NOMO-1 treated with DMSO at 0.1 percent for 48 hours (cell line): Measurements from ENCODE around the gene RETN.
"Not testable (repeated sequence)": the region's sequence is repeated elsewhere in the genome, so short reads cannot be mapped to it uniquely, and the experiment has no call there.

Experiments used
- DNase-seq: peaks from one replicate; lab custom pipeline; 2025; ENCODE audit not compliant: unreplicated experiment; lab: John Stamatoyannopoulos, UW

The RETN gene

DNA sequence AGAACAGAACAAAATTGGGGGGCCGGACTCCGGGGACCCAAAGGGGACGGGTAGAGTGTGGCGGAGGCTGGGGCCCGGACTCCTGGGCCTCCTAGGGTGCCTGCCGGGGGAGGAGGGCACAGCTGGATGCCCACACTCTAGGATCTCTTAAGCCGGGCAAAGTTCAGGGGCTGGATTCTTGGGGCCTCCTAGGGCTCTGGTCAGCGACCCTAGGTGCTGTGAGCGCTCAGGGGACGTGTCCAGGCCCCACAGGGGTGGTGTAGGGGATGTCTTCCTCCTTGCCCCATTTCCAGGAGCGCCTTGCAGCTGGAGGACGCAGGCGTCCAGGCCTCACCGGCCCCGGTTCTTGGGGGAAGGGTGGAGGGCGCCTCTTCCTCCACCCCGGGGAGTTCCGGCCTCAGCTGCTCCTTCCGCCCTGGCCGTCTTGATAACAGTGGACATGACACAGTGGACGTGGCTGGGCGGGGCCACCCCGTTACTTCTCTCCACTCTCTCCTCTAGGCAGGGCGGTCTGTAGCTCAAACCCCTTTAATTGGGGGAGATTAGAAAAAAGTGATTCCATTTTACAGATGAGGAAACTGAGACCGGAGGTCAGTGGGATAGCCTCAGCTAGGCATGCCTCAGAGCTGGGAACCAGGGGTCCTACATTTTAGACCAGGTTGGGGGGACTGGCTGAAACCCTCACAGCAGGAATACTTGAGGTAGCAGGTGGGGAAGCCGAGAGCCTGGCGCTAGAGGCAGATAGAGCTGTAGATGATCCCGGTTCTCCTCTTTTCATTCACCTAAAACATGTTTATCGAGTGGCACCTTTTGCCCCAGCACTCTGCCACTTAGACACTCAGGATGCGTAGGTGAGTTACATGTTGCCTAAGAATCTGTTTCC, 31.2 kb upstream of the RETN start:
- peak; percentile 35 for DNase-seq

DNA sequence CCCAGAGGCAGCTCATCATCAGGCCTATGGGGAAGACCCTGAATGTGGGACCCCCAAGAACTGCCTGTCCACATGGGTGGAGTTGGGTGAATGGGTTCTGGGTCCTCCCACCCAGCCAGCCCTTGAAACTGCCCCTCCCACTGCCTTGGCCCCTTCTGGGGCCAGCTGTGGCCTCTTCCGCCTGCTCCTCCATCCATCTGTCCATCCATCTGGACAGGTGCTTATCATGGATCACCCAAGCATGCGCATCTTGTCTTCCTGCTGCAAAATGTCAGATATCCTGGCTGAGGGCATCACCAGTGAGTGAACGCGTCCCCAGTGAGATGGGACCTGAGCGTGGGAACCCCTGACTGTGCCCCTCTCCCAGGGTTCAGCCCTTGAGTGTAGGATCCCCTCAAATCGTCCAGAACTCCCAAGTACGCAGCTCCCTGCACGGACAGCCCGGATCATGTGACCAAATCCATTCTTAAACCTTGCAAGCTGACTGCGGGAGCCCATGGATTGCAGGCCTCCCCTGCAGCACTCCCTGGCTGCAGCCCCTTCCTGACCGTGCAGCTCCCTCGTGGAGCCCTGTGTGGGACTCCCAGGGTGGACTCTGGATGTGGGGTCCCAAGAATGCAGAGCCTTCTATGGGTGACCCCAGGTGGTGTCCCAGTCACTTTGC, 29.9 kb upstream of the RETN start:
- DNase-seq = no peak

DNA sequence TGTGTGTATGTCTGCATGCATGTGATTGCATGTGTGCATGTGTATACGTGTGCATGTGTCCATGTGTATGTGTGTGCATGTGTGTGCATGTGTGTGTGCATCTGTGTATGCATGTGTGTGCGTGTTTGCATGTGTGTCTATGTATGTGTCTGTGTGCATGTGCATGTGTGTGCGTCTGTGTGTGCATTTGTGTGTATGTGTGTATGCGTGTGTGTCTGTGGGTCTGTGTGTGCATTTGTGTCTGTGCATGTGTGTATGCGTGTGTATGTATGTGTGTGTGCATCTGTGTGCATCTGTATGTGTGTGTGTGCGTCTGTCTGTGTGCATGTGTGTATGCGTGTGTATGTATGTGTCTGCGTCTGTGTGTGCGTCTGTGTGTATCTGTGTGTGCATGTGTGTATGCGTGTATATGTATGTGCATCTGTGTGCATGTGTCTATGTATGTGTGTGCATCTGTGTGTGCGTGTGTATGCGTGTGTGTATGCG, 28.9 kb upstream of the RETN start:
- DNase-seq = no peak

DNA sequence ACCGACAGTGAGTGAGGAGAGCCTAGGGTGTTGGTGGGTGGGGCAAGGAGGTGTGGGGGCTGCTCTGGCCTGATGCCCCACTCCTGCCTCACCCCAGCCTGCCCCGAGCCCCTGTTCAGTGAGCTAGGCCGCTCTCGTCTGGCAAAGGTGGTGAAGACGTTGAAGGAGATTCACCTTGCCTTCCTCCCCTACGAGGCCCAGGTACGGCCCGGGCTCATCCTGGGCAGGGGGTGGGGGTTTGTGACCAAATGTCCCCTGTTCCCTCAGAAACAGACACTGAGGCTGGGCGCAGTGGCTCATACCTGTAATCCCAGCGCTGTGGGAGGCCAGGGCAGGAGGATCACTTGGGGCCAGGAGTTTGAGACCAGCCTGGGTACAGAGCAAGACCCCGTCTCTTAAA, 28.0 kb upstream of the RETN start:
- no peak for DNase-seq

DNA sequence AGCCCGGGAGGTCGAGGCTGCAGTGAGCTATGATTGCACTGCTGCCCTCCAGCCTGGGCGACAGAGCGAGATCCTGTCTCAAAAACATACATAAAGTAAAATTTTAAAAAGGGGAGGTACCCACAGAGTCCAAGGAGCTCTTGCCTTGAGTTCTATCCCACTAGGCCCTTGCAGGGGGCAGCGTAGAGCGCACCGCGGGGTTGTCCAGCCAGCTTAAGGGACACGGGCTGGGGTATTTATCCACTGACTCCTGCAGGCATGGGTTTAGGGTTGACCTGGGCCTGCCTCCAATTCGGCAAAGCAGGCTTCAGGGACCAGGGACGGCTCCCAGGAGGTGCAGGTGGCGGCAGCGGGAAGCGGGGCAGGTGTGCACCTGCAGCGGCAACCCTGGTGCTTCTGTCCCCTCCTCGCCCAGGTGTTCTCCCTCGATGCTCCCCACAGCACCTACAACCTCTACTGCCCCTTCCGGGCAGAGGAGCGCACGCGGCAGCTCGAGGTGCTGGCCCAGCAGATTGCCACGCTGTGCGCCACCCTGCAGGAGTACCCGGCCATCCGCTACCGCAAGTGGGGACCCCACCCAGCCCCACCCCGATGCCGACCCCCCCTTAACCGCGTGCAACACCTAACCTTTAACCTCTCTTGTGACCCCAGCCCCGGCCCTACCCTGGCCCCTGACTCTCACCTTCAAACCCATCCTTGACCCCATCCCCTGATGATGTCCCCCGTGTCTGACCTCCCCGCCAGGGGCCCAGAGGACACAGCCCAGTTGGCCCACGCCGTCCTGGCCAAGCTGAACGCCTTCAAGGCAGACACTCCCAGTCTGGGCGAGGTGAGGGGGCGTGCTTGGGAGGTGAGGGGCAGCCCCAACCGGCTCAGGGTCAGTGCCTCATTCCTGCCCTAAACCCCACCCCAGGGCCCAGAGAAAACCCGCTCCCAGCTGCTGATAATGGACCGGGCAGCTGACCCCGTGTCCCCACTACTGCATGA, 27.3 kb upstream of the RETN start:
- no peak for DNase-seq

DNA sequence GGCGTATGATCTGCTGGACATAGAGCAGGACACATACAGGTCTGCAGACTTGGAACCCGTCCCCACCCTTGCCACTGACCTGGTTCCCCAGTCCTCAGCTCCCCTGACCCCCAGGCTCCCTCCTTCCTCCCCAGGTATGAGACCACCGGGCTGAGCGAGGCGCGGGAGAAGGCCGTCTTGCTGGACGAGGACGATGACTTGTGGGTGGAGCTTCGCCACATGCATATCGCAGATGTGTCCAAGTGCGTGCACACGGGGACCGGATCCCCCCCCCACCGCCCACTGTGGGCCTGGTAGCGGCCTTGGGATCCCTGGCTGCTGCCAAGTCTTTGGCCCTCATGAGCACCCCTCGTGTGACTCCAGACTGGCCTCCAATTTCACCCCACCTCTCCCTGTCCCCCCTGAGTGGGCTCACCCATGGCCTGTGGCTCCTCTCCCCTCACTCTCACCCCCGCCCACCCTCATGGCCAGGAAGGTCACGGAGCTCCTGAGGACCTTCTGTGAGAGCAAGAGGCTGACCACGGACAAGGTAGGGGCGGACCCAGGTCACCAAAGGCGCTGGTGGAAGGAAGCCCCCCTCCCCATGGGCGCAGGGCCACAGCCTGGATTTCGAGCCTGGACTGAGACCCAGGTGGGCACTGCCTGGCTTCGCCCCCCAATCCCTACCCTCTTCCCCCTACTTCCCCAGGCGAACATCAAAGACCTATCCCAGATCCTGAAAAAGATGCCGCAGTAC, 26.4 kb upstream of the RETN start:
- no peak for DNase-seq

DNA sequence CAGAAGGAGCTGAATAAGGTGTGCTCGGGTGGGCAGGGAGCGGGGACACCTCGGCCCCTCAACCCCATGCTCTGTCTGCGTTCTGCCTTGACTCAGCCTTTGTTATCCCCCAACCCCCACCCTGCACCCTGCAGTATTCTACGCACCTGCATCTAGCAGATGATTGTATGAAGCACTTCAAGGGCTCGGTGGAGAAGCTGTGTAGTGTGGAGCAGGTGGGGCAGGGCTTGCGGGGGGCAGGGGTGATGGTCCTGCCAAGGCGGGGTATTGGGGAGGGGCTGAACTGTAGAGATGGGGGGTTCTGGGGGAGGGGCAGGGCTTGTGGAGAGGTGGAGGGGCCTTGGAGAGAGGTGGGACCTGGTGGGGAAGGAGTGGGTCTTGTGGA, 25.8 kb upstream of the RETN start:
- no peak for DNase-seq

DNA sequence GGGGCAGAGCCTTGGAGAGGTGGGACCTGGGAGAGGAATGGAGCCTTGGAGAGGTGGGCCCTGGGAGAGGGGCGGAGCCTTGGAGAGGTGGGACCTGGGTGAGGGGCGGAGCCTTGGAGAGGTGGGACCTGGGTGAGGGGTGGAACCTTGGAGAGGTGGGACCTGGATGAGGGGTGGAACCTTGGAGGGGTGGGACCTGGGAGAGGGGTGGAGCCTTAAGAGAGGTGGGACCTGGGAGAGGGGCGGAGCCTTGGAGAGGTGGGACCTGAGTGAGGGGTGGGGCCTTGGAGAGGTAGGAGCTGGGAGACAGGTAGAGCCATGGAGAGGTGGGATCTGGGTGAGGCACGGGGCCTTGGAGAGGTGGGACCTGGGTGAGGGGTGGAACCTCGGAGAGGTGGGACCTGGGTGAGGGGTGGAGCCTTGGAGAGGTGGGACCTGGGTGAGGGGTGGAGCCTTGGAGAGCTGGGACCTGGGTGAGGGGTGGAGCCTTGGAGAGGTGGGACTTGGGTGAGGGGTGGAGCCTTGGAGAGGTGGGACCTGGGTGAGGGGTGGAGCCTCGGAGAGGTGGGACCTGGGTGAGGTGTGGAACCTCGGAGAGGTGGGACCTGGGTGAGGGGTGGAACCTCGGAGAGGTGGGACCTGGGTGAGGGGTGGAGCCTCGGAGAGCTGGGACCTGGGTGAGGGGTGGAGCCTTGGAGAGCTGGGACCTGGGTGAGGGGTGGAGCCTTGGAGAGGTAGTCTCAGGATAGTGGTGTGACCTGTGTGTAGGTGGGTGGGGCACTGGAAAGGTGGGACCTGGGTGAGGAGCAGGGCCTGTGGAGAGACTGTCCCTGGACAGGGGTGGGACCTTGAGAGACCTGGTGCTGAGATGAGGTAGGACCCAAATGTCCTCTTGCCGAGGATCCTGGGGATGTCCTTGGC, 25.0 kb upstream of the RETN start:
- not testable (repeated sequence) for DNase-seq

DNA sequence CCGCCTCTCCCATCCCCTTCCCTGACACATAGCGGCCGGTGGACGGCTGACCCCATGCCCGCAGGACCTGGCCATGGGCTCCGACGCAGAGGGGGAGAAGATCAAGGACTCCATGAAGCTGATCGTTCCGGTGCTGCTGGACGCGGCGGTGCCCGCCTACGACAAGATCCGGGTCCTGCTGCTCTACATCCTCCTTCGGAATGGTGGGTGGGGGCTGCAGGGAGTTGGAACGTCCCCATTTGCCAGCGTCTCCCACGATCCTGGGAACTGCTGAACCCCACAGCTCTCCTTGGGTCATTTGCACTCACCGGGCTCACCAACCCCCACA, 24.3 kb upstream of the RETN start:
- no peak for DNase-seq

DNA sequence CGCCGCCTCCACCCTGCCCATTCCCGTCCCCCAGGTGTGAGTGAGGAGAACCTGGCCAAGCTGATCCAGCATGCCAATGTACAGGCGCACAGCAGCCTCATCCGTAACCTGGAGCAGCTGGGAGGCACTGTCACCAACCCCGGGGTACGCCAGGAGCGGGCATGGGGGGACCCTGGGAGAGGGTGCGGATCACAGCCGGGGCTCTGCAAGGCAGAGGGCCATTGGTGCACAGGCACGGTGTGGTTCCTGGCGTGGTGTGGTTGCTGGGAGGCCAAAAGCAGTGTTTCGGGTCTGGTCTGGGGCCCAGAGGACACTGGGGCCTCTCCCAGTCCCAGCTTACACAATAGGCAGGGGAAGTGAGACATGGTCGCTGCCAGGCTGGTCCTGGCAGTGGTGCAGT, 23.7 kb upstream of the RETN start:
- DNase-seq = peak; percentile 81

DNA sequence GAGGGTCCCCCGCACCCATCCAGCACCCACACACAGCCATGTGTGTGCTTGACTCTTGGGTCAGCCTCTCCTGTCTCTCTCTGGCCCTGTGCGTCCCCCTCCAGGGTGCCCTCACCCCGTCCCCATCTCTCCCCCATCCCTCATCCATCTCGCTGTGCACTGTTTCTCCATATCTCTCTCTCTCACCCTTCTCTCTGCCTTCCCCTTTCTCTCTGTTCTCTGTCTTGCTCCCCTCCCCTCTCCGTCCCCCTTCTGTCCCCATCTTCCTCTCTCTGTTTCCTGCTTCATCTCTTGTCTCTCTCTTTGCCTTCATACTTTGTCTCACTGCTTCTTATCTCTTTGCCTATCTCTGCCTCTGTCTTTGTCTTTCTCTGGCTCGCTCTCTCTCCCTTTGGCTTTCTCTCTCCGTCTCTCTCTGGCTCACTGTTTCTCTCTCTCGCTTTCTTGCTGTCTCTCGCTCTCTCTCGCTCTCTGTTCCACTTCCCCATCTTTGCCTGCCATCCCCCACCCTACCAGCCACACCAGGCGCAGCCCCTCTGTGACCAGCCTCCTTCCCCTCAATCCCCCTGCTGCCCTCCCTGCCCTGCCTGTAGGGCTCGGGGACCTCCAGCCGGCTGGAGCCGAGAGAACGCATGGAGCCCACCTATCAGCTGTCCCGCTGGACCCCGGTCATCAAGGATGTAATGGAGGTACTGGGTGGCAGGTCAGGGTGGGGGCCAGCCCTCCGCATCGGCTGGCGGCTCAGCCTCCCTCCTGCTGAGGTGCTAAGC, 23.0 kb upstream of the RETN start:
- DNase-seq = peak; percentile 72

DNA sequence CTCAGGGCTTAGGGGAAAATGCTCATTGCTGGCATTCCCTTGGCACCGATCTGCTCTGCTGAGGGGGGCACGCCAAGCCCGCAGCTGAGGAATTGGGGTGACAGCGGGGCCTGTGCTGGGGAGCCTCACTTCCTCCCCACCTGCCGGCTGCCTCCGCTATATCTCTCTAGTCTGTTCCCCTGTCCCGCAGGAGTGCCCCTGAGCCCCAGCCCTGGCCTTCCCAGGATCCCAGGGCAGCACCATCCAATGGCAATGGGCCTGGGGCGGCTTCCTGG, 22.5 kb upstream of the RETN start:
- DNase-seq = no peak

DNA sequence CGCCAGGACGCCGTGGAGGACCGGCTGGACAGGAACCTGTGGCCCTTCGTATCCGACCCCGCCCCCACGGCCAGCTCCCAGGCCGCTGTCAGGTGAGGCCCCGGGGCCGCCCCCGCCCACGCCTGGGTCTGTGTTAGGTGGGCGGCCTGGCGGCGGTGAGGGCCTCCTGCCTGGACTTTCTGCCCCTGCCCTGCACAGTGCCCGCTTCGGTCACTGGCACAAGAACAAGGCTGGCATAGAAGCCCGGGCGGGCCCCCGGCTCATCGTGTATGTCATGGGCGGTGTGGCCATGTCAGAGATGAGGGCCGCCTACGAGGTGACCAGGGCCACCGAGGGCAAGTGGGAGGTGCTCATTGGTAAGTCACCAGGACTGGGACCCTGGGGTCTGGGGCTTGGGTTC, 21.7 kb upstream of the RETN start:
- no peak for DNase-seq

DNA sequence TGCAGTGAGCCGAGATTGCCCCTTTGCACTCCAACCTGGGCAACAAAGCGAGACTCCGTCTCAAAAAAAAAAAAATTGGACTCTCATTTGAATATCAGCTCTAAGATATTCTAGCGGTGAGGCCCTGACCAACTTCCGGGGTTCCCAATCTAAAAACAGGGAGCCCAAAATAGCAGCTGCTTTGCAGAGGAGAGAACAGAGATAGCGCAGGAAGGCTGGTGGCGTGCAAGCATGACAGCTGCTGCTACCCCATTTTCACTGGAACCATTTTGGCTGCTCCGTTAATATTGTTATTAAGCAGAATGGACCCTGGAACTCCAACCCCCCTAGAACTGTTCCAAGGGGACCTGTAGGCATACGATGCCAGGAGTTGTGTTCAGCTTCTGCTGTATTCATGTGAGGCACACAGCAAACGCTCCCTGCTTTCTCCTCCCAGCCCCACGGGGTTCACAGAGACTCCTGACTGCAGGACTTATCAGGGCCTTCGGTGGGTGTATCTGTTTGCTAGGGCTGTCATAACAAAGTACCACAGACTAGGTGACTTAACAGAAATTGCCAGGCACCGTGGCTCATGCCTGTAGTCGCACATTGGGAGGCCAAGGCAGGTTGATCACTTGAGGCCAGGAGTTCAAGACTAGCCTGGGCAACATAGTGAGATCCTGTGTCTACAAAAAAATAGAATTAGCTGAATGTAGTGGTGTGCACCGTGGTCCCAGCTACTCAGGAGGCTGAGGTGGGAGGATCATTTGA, 20.4 kb upstream of the RETN start:
- no peak for DNase-seq

DNA sequence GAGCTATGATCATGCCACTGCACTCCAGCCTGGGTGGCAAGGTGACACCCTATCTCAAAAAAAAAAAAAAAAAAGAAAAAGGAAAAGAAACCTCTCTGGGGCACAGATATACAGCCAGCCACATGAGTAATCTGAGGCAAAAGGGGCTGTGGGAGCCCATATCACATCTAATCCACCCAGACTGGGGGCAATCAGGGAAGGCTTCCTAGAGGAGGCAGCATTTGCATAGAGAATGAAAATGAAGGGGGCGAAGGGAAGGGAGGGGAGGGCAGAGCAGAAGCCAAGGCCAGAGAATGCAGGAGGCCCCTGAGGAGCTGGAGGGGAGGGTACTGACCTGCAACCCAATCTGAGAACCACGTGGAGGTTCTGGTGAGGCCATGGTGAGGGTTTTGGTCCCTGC, 18.7 kb upstream of the RETN start:
- DNase-seq = no peak

DNA sequence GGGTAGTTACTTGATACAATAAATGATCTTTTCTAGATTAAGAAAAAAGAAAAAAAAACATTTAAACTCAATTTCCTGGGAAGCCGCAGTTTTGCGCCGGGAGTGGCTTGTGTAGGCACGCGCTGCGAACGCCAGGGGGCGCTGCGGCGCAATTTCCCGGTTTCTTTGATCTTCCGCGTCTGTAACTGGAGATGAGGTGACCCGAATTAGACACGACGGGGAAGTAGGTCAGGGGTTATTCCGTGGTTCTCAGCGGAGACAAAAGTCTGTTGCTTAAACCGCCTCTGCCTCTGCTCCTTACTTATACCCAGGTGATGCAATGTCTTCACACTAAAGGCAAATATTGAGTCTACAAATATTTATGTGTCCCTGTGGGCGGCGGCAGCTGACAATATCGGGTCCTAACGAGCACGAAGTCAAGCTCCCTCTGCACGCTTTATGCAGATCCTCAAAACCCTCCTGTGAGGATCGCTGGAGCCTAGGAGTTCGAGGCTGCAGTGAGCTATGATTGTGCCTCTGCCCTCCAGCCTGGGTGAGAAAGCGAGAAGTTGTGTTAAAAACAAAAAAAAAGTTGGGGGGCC, 16.7 kb upstream of the RETN start:
- peak; percentile 100 for DNase-seq

DNA sequence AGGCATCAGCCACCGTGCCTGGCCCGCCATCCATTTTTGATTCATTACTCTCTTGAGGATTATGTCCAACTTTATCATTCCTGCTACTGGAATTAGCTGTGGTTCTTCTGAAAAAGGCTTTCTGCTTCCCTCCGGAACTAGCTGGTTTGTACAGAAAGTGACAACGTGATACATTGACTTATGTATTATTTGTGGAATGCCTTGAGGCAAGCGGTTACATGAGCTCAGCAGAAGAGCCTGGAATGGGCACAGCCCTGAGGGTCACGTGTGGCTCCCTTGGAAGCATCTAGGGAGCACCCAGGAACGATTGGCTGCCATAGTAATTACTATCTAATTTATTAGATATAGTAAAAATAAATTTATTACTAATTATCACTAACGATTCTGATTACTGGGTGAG, 14.4 kb upstream of the RETN start:
- DNase-seq = no peak

DNA sequence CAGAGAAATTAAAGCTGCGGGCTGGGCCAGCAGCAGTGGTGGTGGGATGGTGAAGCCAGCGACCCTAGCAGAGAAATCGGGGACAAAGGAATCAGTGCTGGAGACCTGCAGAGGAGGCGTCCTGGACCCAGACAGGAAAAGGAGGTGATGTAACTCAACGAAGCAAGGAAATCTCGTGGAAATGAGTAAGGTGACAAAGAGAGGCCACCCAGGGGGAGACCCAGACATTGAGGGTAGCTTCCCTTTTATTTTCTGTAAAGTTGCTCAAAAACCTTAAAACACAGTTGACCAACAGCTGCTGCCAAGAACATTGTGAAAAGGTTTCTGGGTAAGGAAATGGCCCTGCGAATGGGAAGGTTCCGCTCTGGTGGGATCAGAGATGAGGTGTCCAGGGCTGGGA, 13.3 kb upstream of the RETN start:
- peak; percentile 89 for DNase-seq
